Measurements from ENCODE around the gene NEK7.

Gene NEK7

GRCh38 chr1:198178615-198179014, 21.8 kb downstream of the NEK7 start:
- no peak overlapping the region for H3K14ac ChIP-seq (ENCODE audit: low read length)
- no peaks in the 10 kb centered on the region for H3K79me1 ChIP-seq (ENCODE audit: low read depth, low read length)
- no peak overlapping the region for H4K8ac ChIP-seq (ENCODE audit: low read depth, low read length)
- no CpG with 5 or more reads among the region's 1 CpG for WGBS, 2 donors (ENCODE audit: extremely low coverage in 2 of 2, insufficient read length in 2 of 2, insufficient replicate concordance in 1 of 2)
- no peak overlapping the region for H3K4me2 ChIP-seq (ENCODE audit: insufficient read depth, low read length, poor library complexity, severe bottlenecking)
- no peak overlapping the region for H3K27ac ChIP-seq (replicated peaks; ENCODE audit: low read length)
- H2BK12ac ChIP-seq (ENCODE audit: low read length) = no peak overlapping the region
- no peaks in the 10 kb centered on the region for H3K27me3 ChIP-seq (ENCODE audit: control insufficient read depth in 3 of 3, insufficient read depth in 3 of 3, low read depth in 1 of 3, low read length in 3 of 3)
- H2BK120ac ChIP-seq (ENCODE audit: low read depth, low read length) = no peak overlapping the region
- no peak overlapping the region for H3K4ac ChIP-seq (ENCODE audit: low read length)
- H3K36me3 ChIP-seq (replicated peaks in 1 of 2; ENCODE audit: control insufficient read depth in 2 of 2, insufficient read depth in 2 of 2, low read length in 2 of 2) = no peaks in the 10 kb centered on the region
- no peak overlapping the region for H4K91ac ChIP-seq (ENCODE audit: low read depth, low read length, poor library complexity)
- H3K23ac ChIP-seq (ENCODE audit: low read depth, low read length, poor library complexity) = no peak overlapping the region
- no peak for DNase-seq (ENCODE audit: low spot score)
- H3K9ac ChIP-seq (ENCODE audit: low read depth, low read length, poor library complexity) = no peak overlapping the region
- H2BK15ac ChIP-seq (ENCODE audit: low read length) = no peak overlapping the region
- H3K4me1 ChIP-seq (ENCODE audit: control insufficient read depth in 2 of 2, insufficient read depth in 1 of 2, low read depth in 1 of 2, low read length in 2 of 2) = peaks cover 3 to 6% of the 10 kb centered on the region in 2 donors
- H2AFZ ChIP-seq (ENCODE audit: low read length) = no peak overlapping the region
- H3K4me3 ChIP-seq (ENCODE audit: low read length in 2 of 2) = no peak overlapping the region
- no peak overlapping the region for H2BK5ac ChIP-seq (ENCODE audit: low read length)
- H2AK5ac ChIP-seq (ENCODE audit: low read depth, low read length) = no peak overlapping the region
- no peaks in the 10 kb centered on the region for H3K9me3 ChIP-seq (replicated peaks in 1 of 2; ENCODE audit: control insufficient read depth in 2 of 2, insufficient read depth in 1 of 2, low read depth in 1 of 2, low read length in 2 of 2)
- no peak overlapping the region for H3K18ac ChIP-seq (ENCODE audit: low read length)

- WGBS, 2 donors (ENCODE audit: extremely low coverage in 2 of 2, insufficient read length in 2 of 2, insufficient replicate concordance in 1 of 2) = no CpG with 5 or more reads among the region's 2 CpGs
- H3K36me3 ChIP-seq (replicated peaks in 1 of 2; ENCODE audit: control insufficient read depth in 2 of 2, insufficient read depth in 2 of 2, low read length in 2 of 2) = no peaks in the 10 kb centered on the region
- H2AFZ ChIP-seq (ENCODE audit: low read length) = no peak overlapping the region
- H3K4ac ChIP-seq (ENCODE audit: low read length) = no peak overlapping the region
- no peak overlapping the region for H3K27ac ChIP-seq (replicated peaks; ENCODE audit: low read length)
- H3K4me3 ChIP-seq (ENCODE audit: low read length in 2 of 2) = no peak overlapping the region
- no peak overlapping the region for H2AK5ac ChIP-seq (ENCODE audit: low read depth, low read length)
- H3K9ac ChIP-seq (ENCODE audit: low read depth, low read length, poor library complexity) = no peak overlapping the region
- no peaks in the 10 kb centered on the region for H3K27me3 ChIP-seq (ENCODE audit: control insufficient read depth in 3 of 3, insufficient read depth in 3 of 3, low read depth in 1 of 3, low read length in 3 of 3)
- no peak overlapping the region for H2BK120ac ChIP-seq (ENCODE audit: low read depth, low read length)
- H2BK15ac ChIP-seq (ENCODE audit: low read length) = no peak overlapping the region
- H3K79me1 ChIP-seq (ENCODE audit: low read depth, low read length) = no peaks in the 10 kb centered on the region
- no peak overlapping the region for H4K91ac ChIP-seq (ENCODE audit: low read depth, low read length, poor library complexity)
- no peak overlapping the region for H4K8ac ChIP-seq (ENCODE audit: low read depth, low read length)
- H2BK5ac ChIP-seq (ENCODE audit: low read length) = no peak overlapping the region
- H3K14ac ChIP-seq (ENCODE audit: low read length) = no peak overlapping the region
- no peak overlapping the region for H2BK12ac ChIP-seq (ENCODE audit: low read length)
- H3K18ac ChIP-seq (ENCODE audit: low read length) = no peak overlapping the region
- H3K23ac ChIP-seq (ENCODE audit: low read depth, low read length, poor library complexity) = no peak overlapping the region
- no peak for DNase-seq (ENCODE audit: low spot score)
- no peak overlapping the region for H3K4me2 ChIP-seq (ENCODE audit: insufficient read depth, low read length, poor library complexity, severe bottlenecking)
- no peaks in the 10 kb centered on the region for H3K9me3 ChIP-seq (replicated peaks in 1 of 2; ENCODE audit: control insufficient read depth in 2 of 2, insufficient read depth in 1 of 2, low read depth in 1 of 2, low read length in 2 of 2)
- peaks cover 3 to 6% of the 10 kb centered on the region in 2 donors for H3K4me1 ChIP-seq (ENCODE audit: control insufficient read depth in 2 of 2, insufficient read depth in 1 of 2, low read depth in 1 of 2, low read length in 2 of 2)
These were observed 22.8 kb downstream of the NEK7 start for GRCh38 chr1:198179556-198179981.

GRCh38 chr1:198183605-198184004, 26.8 kb downstream of the NEK7 start:
- Histone ChIP-seq H3K79me1 (ENCODE audit: low read depth, low read length) (no peaks in the 10 kb centered on the region), H4K91ac (ENCODE audit: low read depth, low read length, poor library complexity) (no peak overlapping the region), H2BK15ac (ENCODE audit: low read length) (no peak overlapping the region), H2BK5ac (ENCODE audit: low read length) (no peak overlapping the region), H3K4ac (ENCODE audit: low read length) (no peak overlapping the region), H2BK120ac (ENCODE audit: low read depth, low read length) (no peak overlapping the region), H3K18ac (ENCODE audit: low read length) (no peak overlapping the region), H3K23ac (ENCODE audit: low read depth, low read length, poor library complexity) (no peak overlapping the region), H3K36me3 (replicated peaks in 1 of 2; ENCODE audit: control insufficient read depth in 2 of 2, insufficient read depth in 2 of 2, low read length in 2 of 2) (no peaks in the 10 kb centered on the region), H2AK5ac (ENCODE audit: low read depth, low read length) (no peak overlapping the region), H3K27me3 (ENCODE audit: control insufficient read depth in 3 of 3, insufficient read depth in 3 of 3, low read depth in 1 of 3, low read length in 3 of 3) (no peaks in the 10 kb centered on the region), H3K4me2 (ENCODE audit: insufficient read depth, low read length, poor library complexity, severe bottlenecking) (no peak overlapping the region), H2AFZ (ENCODE audit: low read length) (no peak overlapping the region), H4K8ac (ENCODE audit: low read depth, low read length) (no peak overlapping the region), H3K14ac (ENCODE audit: low read length) (no peak overlapping the region), H3K4me3 (ENCODE audit: low read length in 2 of 2) (no peak overlapping the region), H3K9me3 (replicated peaks in 1 of 2; ENCODE audit: control insufficient read depth in 2 of 2, insufficient read depth in 1 of 2, low read depth in 1 of 2, low read length in 2 of 2) (peaks cover 0 to 1% of the 10 kb centered on the region in 2 donors), H2BK12ac (ENCODE audit: low read length) (no peak overlapping the region), H3K9ac (ENCODE audit: low read depth, low read length, poor library complexity) (no peak overlapping the region), H3K27ac (replicated peaks; ENCODE audit: low read length) (no peak overlapping the region), H3K4me1 (ENCODE audit: control insufficient read depth in 2 of 2, insufficient read depth in 1 of 2, low read depth in 1 of 2, low read length in 2 of 2) (peaks cover 3 to 6% of the 10 kb centered on the region in 2 donors)
- no CpG with 5 or more reads among the region's 3 CpGs for WGBS, 2 donors (ENCODE audit: extremely low coverage in 2 of 2, insufficient read length in 2 of 2, insufficient replicate concordance in 1 of 2)
- no peak for DNase-seq (ENCODE audit: low spot score)

GRCh38 chr1:198184516-198184915, 27.7 kb downstream of the NEK7 start:
- Histone ChIP-seq H3K4ac (ENCODE audit: low read length) (no peak overlapping the region), H4K8ac (ENCODE audit: low read depth, low read length) (no peak overlapping the region), H2BK12ac (ENCODE audit: low read length) (no peak overlapping the region), H2BK120ac (ENCODE audit: low read depth, low read length) (no peak overlapping the region), H3K23ac (ENCODE audit: low read depth, low read length, poor library complexity) (no peak overlapping the region), H3K9me3 (replicated peaks in 1 of 2; ENCODE audit: control insufficient read depth in 2 of 2, insufficient read depth in 1 of 2, low read depth in 1 of 2, low read length in 2 of 2) (peaks cover 0 to 1% of the 10 kb centered on the region in 2 donors), H3K27me3 (ENCODE audit: control insufficient read depth in 3 of 3, insufficient read depth in 3 of 3, low read depth in 1 of 3, low read length in 3 of 3) (no peaks in the 10 kb centered on the region), H3K4me1 (ENCODE audit: control insufficient read depth in 2 of 2, insufficient read depth in 1 of 2, low read depth in 1 of 2, low read length in 2 of 2) (peaks cover 1 to 6% of the 10 kb centered on the region in 2 donors), H2AFZ (ENCODE audit: low read length) (no peak overlapping the region), H3K36me3 (replicated peaks in 1 of 2; ENCODE audit: control insufficient read depth in 2 of 2, insufficient read depth in 2 of 2, low read length in 2 of 2) (no peaks in the 10 kb centered on the region), H3K79me1 (ENCODE audit: low read depth, low read length) (no peaks in the 10 kb centered on the region), H2AK5ac (ENCODE audit: low read depth, low read length) (no peak overlapping the region), H3K27ac (replicated peaks; ENCODE audit: low read length) (no peak overlapping the region), H2BK15ac (ENCODE audit: low read length) (no peak overlapping the region), H3K4me2 (ENCODE audit: insufficient read depth, low read length, poor library complexity, severe bottlenecking) (no peak overlapping the region), H4K91ac (ENCODE audit: low read depth, low read length, poor library complexity) (no peak overlapping the region), H2BK5ac (ENCODE audit: low read length) (no peak overlapping the region), H3K18ac (ENCODE audit: low read length) (no peak overlapping the region), H3K4me3 (ENCODE audit: low read length in 2 of 2) (no peak overlapping the region), H3K9ac (ENCODE audit: low read depth, low read length, poor library complexity) (no peak overlapping the region), H3K14ac (ENCODE audit: low read length) (no peak overlapping the region)
- DNase-seq (ENCODE audit: low spot score) = no peak
- no CpG with 5 or more reads among the region's 4 CpGs for WGBS, 2 donors (ENCODE audit: extremely low coverage in 2 of 2, insufficient read length in 2 of 2, insufficient replicate concordance in 1 of 2)
